ENCODE measurements around the gene EXD3.

Gene EXD3

DNA sequence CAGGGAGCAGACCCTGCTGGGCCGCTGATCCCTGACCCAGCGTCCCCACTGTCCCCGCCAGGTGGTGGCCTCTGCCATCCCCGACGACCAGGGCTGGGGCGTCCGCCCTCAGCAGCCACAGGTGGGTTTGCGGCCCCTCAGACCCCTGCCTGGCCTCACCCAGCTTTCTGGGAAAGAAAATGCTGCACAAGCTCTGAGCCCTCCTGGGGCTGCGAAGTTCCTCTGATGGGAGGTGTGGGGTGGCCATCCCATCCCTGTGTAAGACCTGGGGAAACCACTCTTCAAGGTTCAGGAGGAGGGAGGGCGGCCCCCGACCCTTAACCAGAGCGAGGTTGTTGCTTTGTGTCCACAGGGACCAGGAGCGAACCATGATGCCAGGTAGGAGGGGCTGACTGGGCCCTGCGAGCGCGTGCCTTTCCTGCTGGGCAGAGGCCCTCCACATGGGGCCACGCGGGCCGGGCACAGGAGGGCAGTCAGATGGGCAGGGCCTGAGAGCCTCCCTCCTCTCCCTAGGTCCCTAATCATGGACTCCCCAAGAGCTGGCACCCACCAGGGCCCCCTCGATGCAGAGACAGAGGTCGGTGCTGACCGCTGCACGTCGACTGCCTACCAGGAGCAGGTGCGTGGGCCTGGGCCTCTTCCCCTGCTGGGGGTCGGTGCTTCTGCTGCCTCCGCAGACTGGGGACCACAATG, 7.9 kb upstream of the EXD3 start:
- TF ChIP-seq CTCF (IDR thresholded peaks at IDR 0.05; ENCODE audit: insufficient read depth, missing control alignments): no peak
- no peak for FAIRE-seq

DNA sequence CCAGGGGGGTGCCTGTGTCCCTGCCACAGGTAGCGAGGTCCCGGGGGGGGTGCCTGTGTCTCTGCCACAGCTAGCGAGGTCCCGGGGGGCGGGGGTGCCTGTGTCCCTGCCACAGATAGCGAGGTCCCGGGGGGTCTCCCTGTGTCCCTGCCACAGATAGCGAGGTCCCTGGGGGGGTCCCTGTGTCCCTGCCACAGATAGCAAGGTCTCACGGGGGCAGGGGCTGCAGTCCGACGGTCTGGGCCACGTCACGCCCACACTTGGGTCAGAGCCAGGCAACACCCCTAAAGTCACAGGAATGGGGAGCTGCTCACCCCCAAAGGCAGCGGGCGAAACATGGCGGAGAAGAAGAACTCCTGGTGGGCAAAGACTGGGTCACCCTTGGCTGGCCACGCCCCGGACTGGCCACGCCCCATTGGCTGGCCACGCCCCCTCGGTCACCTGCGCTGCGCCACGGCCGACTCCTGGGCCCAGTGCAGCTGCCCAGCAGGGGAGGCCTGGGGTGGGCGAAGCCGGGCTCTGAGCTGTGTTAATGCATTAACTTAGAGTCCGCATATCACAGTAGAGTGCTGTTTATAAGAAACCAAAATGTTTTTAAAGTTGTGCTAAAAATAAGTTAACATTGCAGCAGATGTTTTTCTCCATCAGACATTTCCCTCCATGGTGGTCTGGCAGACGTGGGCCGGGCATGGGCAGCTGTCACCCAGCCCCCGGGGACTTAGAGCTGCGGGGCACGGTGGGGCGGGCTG, 7.2 kb upstream of the EXD3 start:
- DNase-seq (ENCODE audit: insufficient read length, low spot score) (no peak), FAIRE-seq (no peak)
- TF ChIP-seq CTCF (IDR thresholded peaks at IDR 0.05; ENCODE audit: insufficient read depth, missing control alignments): no peak

More for the DNA sequence above, 7.9 kb upstream of the EXD3 start:
- no peak for DNase-seq (ENCODE audit: insufficient read length, low spot score)

DNA sequence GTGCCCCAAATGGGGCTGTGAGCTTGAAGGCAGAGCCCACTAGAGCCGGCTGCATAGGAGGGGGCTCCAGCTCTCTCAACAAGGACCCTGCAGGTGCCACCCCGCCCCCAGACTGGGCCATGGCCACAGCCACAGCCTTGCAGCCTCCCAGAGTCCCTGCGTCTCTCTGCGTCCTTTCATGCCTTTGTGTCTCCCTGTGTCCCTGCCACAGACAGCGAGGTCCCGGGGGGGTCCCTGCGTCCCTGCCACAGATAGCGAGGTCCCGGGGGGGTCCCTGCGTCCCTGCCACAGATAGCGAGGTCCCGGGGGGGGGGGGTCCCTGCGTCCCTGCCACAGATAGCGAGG, 6.6 kb upstream of the EXD3 start:
- DNase-seq (ENCODE audit: insufficient read length, low spot score): no peak
- FAIRE-seq: no peak
- TF ChIP-seq CTCF (IDR thresholded peaks at IDR 0.05; ENCODE audit: insufficient read depth, missing control alignments): no peak

DNA sequence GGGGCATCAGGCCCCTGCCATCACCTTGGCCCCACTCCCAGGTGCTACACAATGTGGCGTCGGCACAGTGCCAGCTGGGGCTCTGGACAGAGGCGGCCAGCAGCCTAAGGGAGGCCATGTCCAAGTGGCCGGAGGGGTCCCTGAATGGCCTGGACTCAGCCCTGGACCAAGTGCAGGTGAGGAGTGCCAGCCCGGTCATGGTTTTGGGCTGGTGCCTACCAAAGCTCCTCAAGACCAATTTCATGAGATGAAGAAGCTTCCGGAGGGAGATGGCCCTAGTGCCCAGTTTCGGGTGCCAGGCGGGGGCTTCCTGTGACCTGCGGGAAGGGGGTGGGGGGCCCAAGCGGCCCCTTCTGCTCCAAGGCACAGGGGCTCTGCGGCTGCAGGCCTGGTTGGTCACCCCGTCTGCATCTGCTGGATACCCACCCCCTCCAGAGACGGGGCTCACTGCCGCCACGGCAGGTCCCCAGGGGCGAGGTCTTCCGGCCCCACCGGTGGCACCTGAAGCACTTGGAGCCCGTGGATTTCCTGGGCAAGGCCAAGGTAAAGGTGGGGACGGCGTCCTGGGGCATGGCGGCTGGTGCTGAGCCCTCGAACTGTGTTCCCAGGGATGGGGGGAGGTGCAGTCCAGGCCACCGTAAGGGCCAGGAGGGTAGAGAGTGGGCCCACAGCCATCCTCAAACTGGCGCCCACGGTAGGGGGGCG, 6.0 kb upstream of the EXD3 start:
- no peak for FAIRE-seq

DNA sequence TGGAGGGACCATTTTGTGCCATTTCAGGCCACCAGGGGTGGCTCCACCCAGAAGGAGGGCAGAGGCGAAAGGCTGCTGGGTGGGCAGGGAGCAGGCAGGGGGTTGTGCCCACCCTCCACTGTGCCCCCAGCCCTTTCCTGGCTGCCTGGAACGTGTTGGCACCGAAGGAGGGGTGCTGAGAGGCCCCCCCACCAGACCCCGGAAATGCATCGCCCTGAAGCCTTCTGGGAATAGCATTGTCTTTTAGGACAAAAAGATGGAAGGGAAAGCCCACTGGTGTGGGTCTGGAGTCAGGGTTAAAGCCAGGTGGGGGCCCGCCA, 5.3 kb upstream of the EXD3 start:
- FAIRE-seq: no peak
- no peak for TF ChIP-seq CTCF (IDR thresholded peaks at IDR 0.05; ENCODE audit: insufficient read depth, missing control alignments)

More for the DNA sequence above, 6.0 kb upstream of the EXD3 start:
- no peak for TF ChIP-seq CTCF (IDR thresholded peaks at IDR 0.05; ENCODE audit: insufficient read depth, missing control alignments)
- DNase-seq (ENCODE audit: insufficient read length, low spot score): no peak

GRCh38 chr9:137427454-137428310, 4.7 kb upstream of the EXD3 start:
- DNase-seq (ENCODE audit: insufficient read length, low spot score) (no peak), FAIRE-seq (no peak)
- no peak for TF ChIP-seq CTCF (IDR thresholded peaks at IDR 0.05; ENCODE audit: insufficient read depth, missing control alignments)

More for the DNA sequence above, 5.3 kb upstream of the EXD3 start:
- no peak for DNase-seq (ENCODE audit: insufficient read length, low spot score)
